GM21381 (cell line): ENCODE data around the gene PPP1R26.
"Not testable (repeated sequence)": the region's sequence is repeated elsewhere in the genome, so short reads cannot be mapped to it uniquely, and the experiment has no call there.

Experiments used
- ATAC-seq: cut with Tn5 transposase; IDR thresholded peaks from one replicate; pipeline ENCODE4 v1.9.1; 2021; ENCODE audit warnings: mild to moderate bottlenecking, moderate library complexity; ENCODE audit not compliant: unreplicated experiment

PPP1R26 gene

GRCh38 chr9:135516132-135516860, 36.7 kb downstream of the PPP1R26 start:
- no peak for ATAC-seq

GRCh38 chr9:135517407-135517822, 37.8 kb downstream of the PPP1R26 start:
- ATAC-seq: no peak

- no peak for ATAC-seq
These were observed 39.8 kb downstream of the PPP1R26 start for GRCh38 chr9:135519179-135519971.

- no peak for ATAC-seq
These were observed 41.5 kb downstream of the PPP1R26 start, which contains the start of gene LCN1 for GRCh38 chr9:135520916-135521607. Gene LCN1, plus strand, starts transcription at chr9:135521440. Its CDS starts 58 bp downstream, at chr9:135521498.

- ATAC-seq: no peak
These were observed 42.1 kb downstream of the PPP1R26 start for GRCh38 chr9:135521608-135522095.

GRCh38 chr9:135522137-135522877, 42.7 kb downstream of the PPP1R26 start:
- no peak for ATAC-seq

GRCh38 chr9:135522931-135523330, 43.3 kb downstream of the PPP1R26 start:
- no peak for ATAC-seq

GRCh38 chr9:135523521-135524129, 44.0 kb downstream of the PPP1R26 start:
- ATAC-seq: no peak

GRCh38 chr9:135524130-135524861, 44.7 kb downstream of the PPP1R26 start:
- ATAC-seq: no peak

GRCh38 chr9:135525241-135526088, 45.9 kb downstream of the PPP1R26 start:
- no peak for ATAC-seq

GRCh38 chr9:135526089-135526729, 46.6 kb downstream of the PPP1R26 start:
- ATAC-seq: no peak

- no peak for ATAC-seq
These were observed 47.4 kb downstream of the PPP1R26 start for GRCh38 chr9:135526730-135527571.

- ATAC-seq: not testable (repeated sequence)
These were observed 49.4 kb downstream of the PPP1R26 start for GRCh38 chr9:135528842-135529435.

GRCh38 chr9:135530146-135530545, 50.6 kb downstream of the PPP1R26 start:
- ATAC-seq: no peak

- no peak for ATAC-seq
These were observed 51.5 kb downstream of the PPP1R26 start for GRCh38 chr9:135531096-135531495.

GRCh38 chr9:135533113-135533512, 53.5 kb downstream of the PPP1R26 start:
- no peak for ATAC-seq

GRCh38 chr9:135533674-135534073, 54.1 kb downstream of the PPP1R26 start:
- no peak for ATAC-seq
